HG02973 (cell line): ENCODE results near the gene RPA1.

Experiments
- ATAC-seq: cut with Tn5 transposase; IDR thresholded peaks from one replicate; pipeline ENCODE4 v1.9.1; 2021; ENCODE audit warnings: moderate library complexity; ENCODE audit not compliant: unreplicated experiment

Gene RPA1

GRCh38 chr17:1939981-1940809 lies 110.4 kb downstream of the RPA1 start:
- no peak for ATAC-seq

GRCh38 chr17:1940810-1941185 lies 111.0 kb downstream of the RPA1 start:
- ATAC-seq: no peak

GRCh38 chr17:1941272-1942065 lies 111.7 kb downstream of the RPA1 start:
- no peak for ATAC-seq

- ATAC-seq: no peak
These were observed 112.2 kb downstream of the RPA1 start for GRCh38 chr17:1942066-1942365.

GRCh38 chr17:1942666-1943435 lies 113.0 kb downstream of the RPA1 start:
- ATAC-seq: no peak

- no peak for ATAC-seq
These were observed 113.6 kb downstream of the RPA1 start for GRCh38 chr17:1943436-1943831.

- ATAC-seq: no peak
These were observed 115.8 kb downstream of the RPA1 start for GRCh38 chr17:1945621-1946020.

GRCh38 chr17:1946021-1946932 lies 116.5 kb downstream of the RPA1 start:
- no peak for ATAC-seq

- no peak for ATAC-seq
These were observed 117.5 kb downstream of the RPA1 start for GRCh38 chr17:1947229-1947742.

GRCh38 chr17:1947743-1948516 lies 118.1 kb downstream of the RPA1 start:
- ATAC-seq: no peak

GRCh38 chr17:1948517-1948825 lies 118.7 kb downstream of the RPA1 start:
- ATAC-seq: no peak
